Mesenchymal stem cell (in vitro differentiated cells and primary cell): ENCODE data around the gene IRF9.

ENCODE experiments used
- DNase-seq: peaks from one replicate; pipeline ENCODE4 v3.0.0-alpha.2; 2013
- H2AFZ ChIP-seq: one replicate; pipeline ENCODE4 v1.6.1; 2013; ENCODE audit warnings: low read depth, mild to moderate bottlenecking, control low read depth, inconsistent platforms, low read length, moderate library complexity
- H2AK5ac ChIP-seq: 2 replicates; pipeline ENCODE4 v1.6.1; 2013; ENCODE audit warnings: low read length, moderate library complexity, mild to moderate bottlenecking, inconsistent platforms; ENCODE audit not compliant: severe bottlenecking
- H2BK120ac ChIP-seq: one replicate; pipeline ENCODE4 v1.6.1; 2013; ENCODE audit warnings: low read depth, mild to moderate bottlenecking, inconsistent platforms, low read length, moderate library complexity
- H2BK12ac ChIP-seq, 2 experiments: one replicate each; pipeline ENCODE4 v1.6.1; 2013; ENCODE audit warnings: inconsistent platforms in 2 of 2, low read length in 2 of 2, mild to moderate bottlenecking in 2 of 2, moderate library complexity in 2 of 2, control low read depth in 1 of 2
- H2BK15ac ChIP-seq: one replicate; pipeline ENCODE4 v1.6.1; 2013; ENCODE audit warnings: mild to moderate bottlenecking, low read depth, inconsistent platforms; ENCODE audit not compliant: poor library complexity, severe bottlenecking
- H2BK5ac ChIP-seq: 2 replicates; pipeline ENCODE4 v1.6.1; 2013; ENCODE audit warnings: low read depth, mild to moderate bottlenecking, low read length, control low read depth, inconsistent platforms; ENCODE audit not compliant: poor library complexity, severe bottlenecking
- H3K14ac ChIP-seq, 2 experiments: one replicate each; pipeline ENCODE4 v1.6.1; 2013; ENCODE audit warnings: inconsistent platforms in 2 of 2, low read length in 2 of 2, control low read depth in 1 of 2, mild to moderate bottlenecking in 1 of 2, moderate library complexity in 1 of 2
- H3K18ac ChIP-seq, 2 experiments: one replicate each; pipeline ENCODE4 v1.6.1; 2013; ENCODE audit warnings: inconsistent platforms in 2 of 2, low read length in 2 of 2, control low read depth in 1 of 2, low read depth in 1 of 2, mild to moderate bottlenecking in 1 of 2
- H3K23ac ChIP-seq, 2 experiments: one replicate each; pipeline ENCODE4 v1.6.1; 2013; ENCODE audit warnings: inconsistent platforms in 2 of 2, low read length in 2 of 2, mild to moderate bottlenecking in 2 of 2, moderate library complexity in 2 of 2, control low read depth in 1 of 2
- H3K27ac ChIP-seq: 2 replicates; pipeline ENCODE4 v1.5.1; 2013; ENCODE audit warnings: mild to moderate bottlenecking, moderate library complexity, low read length, control low read depth, inconsistent platforms; ENCODE audit not compliant: poor library complexity, severe bottlenecking
- H3K27me3 ChIP-seq, 2 experiments: 2 replicates each; pipeline versions ENCODE4 v1.6.1 to v1.7.0; 2013; ENCODE audit warnings: low read length in 2 of 2, mild to moderate bottlenecking in 2 of 2, moderate library complexity in 2 of 2, control low read depth in 1 of 2, inconsistent platforms in 1 of 2; ENCODE audit not compliant: control insufficient read depth in 1 of 2, insufficient read depth in 1 of 2
- H3K36me3 ChIP-seq, 2 experiments: 2 replicates each; pipeline versions ENCODE4 v1.6.1 to v1.7.0; 2013; ENCODE audit warnings: low read length in 2 of 2, control low read depth in 1 of 2, inconsistent platforms in 1 of 2, low read depth in 1 of 2, mild to moderate bottlenecking in 1 of 2; ENCODE audit not compliant: insufficient read depth in 2 of 2, control insufficient read depth in 1 of 2
- H3K4ac ChIP-seq, 2 experiments: one replicate each; pipeline ENCODE4 v1.6.1; 2013; ENCODE audit warnings: inconsistent platforms in 2 of 2, low read length in 2 of 2, mild to moderate bottlenecking in 2 of 2, moderate library complexity in 2 of 2, control low read depth in 1 of 2, low read depth in 1 of 2
- H3K4me1 ChIP-seq: 2 replicates; pipeline ENCODE4 v1.6.1; 2013; ENCODE audit warnings: low read depth, low read length, control low read depth; ENCODE audit not compliant: control insufficient read depth, insufficient read depth
- H3K4me2 ChIP-seq: 2 replicates; pipeline ENCODE4 v1.6.1; 2013; ENCODE audit warnings: low read length, mild to moderate bottlenecking, inconsistent platforms; ENCODE audit not compliant: poor library complexity, severe bottlenecking
- H3K4me3 ChIP-seq, 2 experiments: 2 replicates each; pipeline versions ENCODE4 v1.5.1 to v1.7.0; 2013; ENCODE audit warnings: low read length in 2 of 2, mild to moderate bottlenecking in 2 of 2, control low read depth in 1 of 2, low read depth in 1 of 2; ENCODE audit not compliant: insufficient read depth in 1 of 2
- H3K79me1 ChIP-seq: replicated peaks from 2 replicates; pipeline ENCODE4 v1.6.1; 2013; ENCODE audit warnings: mild to moderate bottlenecking, control low read depth, low read length, inconsistent platforms; ENCODE audit not compliant: poor library complexity, severe bottlenecking
- H3K9ac ChIP-seq: 2 replicates; pipeline ENCODE4 v1.7.0; 2013; ENCODE audit warnings: mild to moderate bottlenecking, low read length, moderate library complexity
- H3K9me3 ChIP-seq: 2 replicates; pipeline ENCODE4 v1.7.0; 2013; ENCODE audit warnings: mild to moderate bottlenecking, low read length; ENCODE audit not compliant: control insufficient read depth
- H4K8ac ChIP-seq: one replicate; pipeline ENCODE4 v1.6.1; 2013; ENCODE audit warnings: inconsistent platforms, mild to moderate bottlenecking, low read length, moderate library complexity
- H4K91ac ChIP-seq: one replicate; pipeline ENCODE4 v1.6.1; 2013; ENCODE audit warnings: mild to moderate bottlenecking, low read length, inconsistent platforms
- WGBS: methylation state at CpG from one replicate; pipeline ENCODE4 v1.1.7; 2013; ENCODE audit warnings: mixed read lengths; 5-methylcytosine and 5-hydroxymethylcytosine counted together

IRF9 gene

DNA sequence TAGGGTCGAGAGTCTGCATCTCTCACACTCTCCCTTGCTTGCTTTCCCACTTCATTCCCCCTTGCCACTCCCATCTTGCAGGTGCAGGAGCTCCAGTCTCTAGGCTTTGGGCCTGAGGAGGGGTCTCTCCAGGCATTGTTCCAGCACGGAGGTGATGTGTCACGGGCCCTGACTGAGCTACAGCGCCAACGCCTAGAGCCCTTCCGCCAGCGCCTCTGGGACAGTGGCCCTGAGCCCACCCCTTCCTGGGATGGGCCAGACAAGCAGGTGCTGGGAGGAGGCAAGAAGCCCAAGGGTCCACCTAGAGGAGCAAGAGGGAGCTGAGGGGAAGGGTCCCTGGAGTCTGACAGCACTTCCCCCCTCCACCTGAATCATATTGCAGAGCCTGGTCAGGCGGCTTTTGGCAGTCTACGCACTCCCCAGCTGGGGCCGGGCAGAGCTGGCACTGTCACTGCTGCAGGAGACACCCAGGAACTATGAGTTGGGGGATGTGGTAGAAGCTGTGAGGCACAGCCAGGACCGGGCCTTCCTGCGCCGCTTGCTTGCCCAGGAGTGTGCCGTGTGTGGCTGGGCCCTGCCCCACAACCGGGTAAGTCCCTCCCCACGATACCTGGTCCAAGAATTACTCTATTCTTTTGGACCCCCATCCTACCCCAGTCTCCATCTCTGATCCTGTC is 9.5 kb upstream of the IRF9 start:
- H3K4me2 ChIP-seq, result no peak overlapping the region
- no peak overlapping the region for H2BK120ac ChIP-seq
- DNase-seq, result no peak
- no peak overlapping the region for H3K18ac ChIP-seq
- H3K4me3 ChIP-seq, result no peak overlapping the region
- H3K9ac ChIP-seq, result no peak overlapping the region
- no peak overlapping the region for H4K8ac ChIP-seq
- peaks cover 34% of the 10 kb centered on the region for H3K79me1 ChIP-seq
- no peak overlapping the region for H3K14ac ChIP-seq
- no peaks in the 10 kb centered on the region for H3K9me3 ChIP-seq
- H3K27me3 ChIP-seq, result no peaks in the 10 kb centered on the region
- no peak overlapping the region for H3K23ac ChIP-seq
- H3K27ac ChIP-seq, result no peak overlapping the region
- peaks cover 44 to 64% of the 10 kb centered on the region in 2 experiments for H3K36me3 ChIP-seq
- no peak overlapping the region for H2AFZ ChIP-seq
- H2BK12ac ChIP-seq, result no peak overlapping the region
- H3K4ac ChIP-seq, result no peak overlapping the region
- H2AK5ac ChIP-seq, result no peak overlapping the region
- H4K91ac ChIP-seq, result no peak overlapping the region
- no peak overlapping the region for H2BK15ac ChIP-seq
- peaks cover 11% of the 10 kb centered on the region for H3K4me1 ChIP-seq
- H2BK5ac ChIP-seq, result no peak overlapping the region
- whole genome bisulfite sequencing, result 98% methylated on average over 16 of the region's 16 CpGs

DNA sequence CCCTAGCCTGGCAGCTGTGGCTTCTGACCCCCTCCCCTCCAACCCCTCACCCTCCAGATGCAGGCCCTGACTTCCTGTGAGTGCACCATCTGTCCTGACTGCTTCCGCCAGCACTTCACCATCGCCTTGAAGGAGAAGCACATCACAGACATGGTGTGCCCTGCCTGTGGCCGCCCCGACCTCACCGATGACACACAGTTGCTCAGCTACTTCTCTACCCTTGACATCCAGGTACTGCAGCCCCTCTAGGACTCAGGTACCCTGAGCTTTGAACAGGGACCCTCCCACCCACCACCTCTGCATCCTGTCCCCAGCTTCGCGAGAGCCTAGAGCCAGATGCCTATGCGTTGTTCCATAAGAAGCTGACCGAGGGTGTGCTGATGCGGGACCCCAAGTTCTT is 6.0 kb upstream of the IRF9 start:
- Histone ChIP-seq H3K27me3 (no peaks in the 10 kb centered on the region), H3K9ac (no peak overlapping the region), H2BK12ac (no peak overlapping the region), H3K14ac (no peak overlapping the region), H2AK5ac (no peak overlapping the region), H3K23ac (no peak overlapping the region), H4K91ac (no peak overlapping the region), H3K4me3 (no peak overlapping the region), H3K4me2 (no peak overlapping the region), H3K79me1 (peaks cover 27% of the 10 kb centered on the region), H3K4ac (no peak overlapping the region), H2AFZ (no peak overlapping the region), H3K18ac (no peak overlapping the region), H3K36me3 (peaks cover 59 to 80% of the 10 kb centered on the region in 2 experiments), H2BK120ac (no peak overlapping the region), H2BK5ac (no peak overlapping the region), H3K27ac (no peak overlapping the region), H3K4me1 (peaks cover 2% of the 10 kb centered on the region), H3K9me3 (no peaks in the 10 kb centered on the region), H4K8ac (no peak overlapping the region), H2BK15ac (no peak overlapping the region)
- WGBS, result 98% methylated on average over 10 of the region's 10 CpGs
- DNase-seq, result no peak

DNA sequence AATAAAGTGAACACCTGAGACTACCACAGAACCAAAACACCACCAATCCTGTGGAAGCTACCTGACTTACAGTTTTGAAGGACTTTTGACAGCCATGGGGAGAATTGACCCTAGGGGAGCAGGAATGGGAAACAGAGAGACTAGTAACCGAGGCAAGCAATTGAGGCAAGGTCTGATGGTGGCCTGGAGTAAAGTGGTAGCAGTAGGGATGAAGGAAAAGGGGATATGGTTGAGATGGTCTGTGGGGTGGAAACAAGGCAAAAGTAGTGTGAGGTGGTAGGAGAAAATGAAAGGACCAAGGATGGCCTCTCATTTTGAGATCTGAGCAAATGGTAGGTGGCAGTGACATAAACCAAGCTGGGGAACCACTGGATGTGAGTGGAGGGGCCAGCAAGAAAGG is 4.2 kb upstream of the IRF9 start:
- H3K4me3 ChIP-seq, result no peak overlapping the region
- no peak overlapping the region for H4K8ac ChIP-seq
- peaks cover 48 to 71% of the 10 kb centered on the region in 2 experiments for H3K36me3 ChIP-seq
- H3K4me2 ChIP-seq, result no peak overlapping the region
- 98% methylated on average over 1 of the region's 1 CpG for WGBS
- no peak overlapping the region for H3K18ac ChIP-seq
- no peak overlapping the region for H4K91ac ChIP-seq
- H3K14ac ChIP-seq, result no peak overlapping the region
- H3K79me1 ChIP-seq, result peaks cover 10% of the 10 kb centered on the region
- no peak overlapping the region for H2BK15ac ChIP-seq
- no peak for DNase-seq
- peaks cover 8% of the 10 kb centered on the region for H3K4me1 ChIP-seq
- no peak overlapping the region for H2BK120ac ChIP-seq
- no peak overlapping the region for H3K4ac ChIP-seq
- H2AFZ ChIP-seq, result no peak overlapping the region
- H3K9me3 ChIP-seq, result no peaks in the 10 kb centered on the region
- no peak overlapping the region for H3K27ac ChIP-seq
- no peak overlapping the region for H2AK5ac ChIP-seq
- no peak overlapping the region for H2BK5ac ChIP-seq
- H3K9ac ChIP-seq, result no peak overlapping the region
- H2BK12ac ChIP-seq, result no peak overlapping the region
- no peaks in the 10 kb centered on the region for H3K27me3 ChIP-seq
- H3K23ac ChIP-seq, result no peak overlapping the region

- H2BK5ac ChIP-seq, result no peak overlapping the region
These were observed 3.7 kb upstream of the IRF9 start for GRCh38 chr14:24157331-24157730.

More at GRCh38 chr14:24157331-24157730, 3.7 kb upstream of the IRF9 start:
- no peak overlapping the region for H2AFZ ChIP-seq
- WGBS, result 92% methylated on average over 10 of the region's 12 CpGs
- no peak for DNase-seq
- no peak overlapping the region for H3K9ac ChIP-seq
- H4K8ac ChIP-seq, result no peak overlapping the region
- peaks cover 9% of the 10 kb centered on the region for H3K79me1 ChIP-seq
- no peak overlapping the region for H3K4me2 ChIP-seq
- H2BK120ac ChIP-seq, result no peak overlapping the region
- no peak overlapping the region for H3K4me3 ChIP-seq
- H3K4ac ChIP-seq, result no peak overlapping the region
- no peak overlapping the region for H2BK12ac ChIP-seq
- no peak overlapping the region for H3K23ac ChIP-seq
- no peak overlapping the region for H2AK5ac ChIP-seq
- no peak overlapping the region for H4K91ac ChIP-seq
- no peaks in the 10 kb centered on the region for H3K27me3 ChIP-seq
- no peak overlapping the region for H3K18ac ChIP-seq
- H3K27ac ChIP-seq, result no peak overlapping the region
- H3K36me3 ChIP-seq, result peaks cover 47 to 66% of the 10 kb centered on the region in 2 experiments
- no peak overlapping the region for H3K14ac ChIP-seq
- no peak overlapping the region for H2BK15ac ChIP-seq
- H3K9me3 ChIP-seq, result no peaks in the 10 kb centered on the region
- peaks cover 13% of the 10 kb centered on the region for H3K4me1 ChIP-seq
